Myocyte (in vitro differentiated cells): ENCODE measurements around the gene OST4. TPM values are rescaled to one million over a fixed set of nuclear protein-coding genes. Genes with fewer than 3 reads are reported as not detected.

Experiments used
- DNase-seq: peaks from one replicate; pipeline ENCODE4 v3.0.0-alpha.2; 2012; ENCODE audit warnings: low read depth
- total RNA-seq: library from RNA; depleted of rRNA; stranded (reverse); fragments of >200 nt; gene quantifications from 2 replicates; pipeline ENCODE4 v1.2.3, GENCODE V29; 2014

OST4 gene
- total RNA-seq, 1 donor from 2014 or later: 316 TPM

- DNase-seq: peak; percentile 91
Measured at GRCh38 chr2:27027211-27027651, 44.2 kb downstream of the OST4 start.

- DNase-seq: peak; percentile 81
Measured at GRCh38 chr2:27025861-27026851, 45.3 kb downstream of the OST4 start.

- DNase-seq: no peak
Measured at GRCh38 chr2:27025281-27025800, 46.1 kb downstream of the OST4 start.

- DNase-seq: no peak
Measured at GRCh38 chr2:27024812-27025211, 46.6 kb downstream of the OST4 start.

- DNase-seq: no peak
Measured at GRCh38 chr2:27024188-27024587, 47.3 kb downstream of the OST4 start.

- no peak for DNase-seq
Measured at GRCh38 chr2:27023740-27024139, 47.7 kb downstream of the OST4 start.

- DNase-seq: peak; percentile 94
Measured at GRCh38 chr2:27021253-27022049, 50.0 kb downstream of the OST4 start.

Other genes with a start within 250 kb of the OST4 start
- gene DPYSL5, start 223.5 kb downstream of the OST4 start, total RNA-seq: 1.5 and 3.8 TPM in 2 replicates
- gene MAPRE3, start 101.0 kb downstream of the OST4 start, total RNA-seq: 59.8 and 68.3 TPM in 2 replicates
- 78.4 and 103 TPM in 2 replicates for gene TMEM214, start 38.7 kb downstream of the OST4 start, total RNA-seq
- 17.8 and 25.9 TPM in 2 replicates for gene AGBL5, start 20.0 kb downstream of the OST4 start, total RNA-seq
- 4.3 and 6.8 TPM in 2 replicates for gene EMILIN1, start 7.0 kb upstream of the OST4 start, total RNA-seq
- 0.21 and 0.24 TPM in 2 replicates for gene KHK, start 15.1 kb upstream of the OST4 start, total RNA-seq
- gene CGREF1, start 47.5 kb upstream of the OST4 start, total RNA-seq: 0.27 and 0.62 TPM in 2 replicates
- not detected in 2 replicates for gene ABHD1, start 52.2 kb upstream of the OST4 start, total RNA-seq
- 80.0 and 90.0 TPM in 2 replicates for gene PREB, start 63.0 kb upstream of the OST4 start, total RNA-seq
- not detected in 2 replicates for gene PRR30, start 67.8 kb upstream of the OST4 start, total RNA-seq
- not detected in 2 replicates for gene TCF23, start 77.3 kb upstream of the OST4 start, total RNA-seq
- 188 and 203 TPM in 2 replicates for gene ATRAID, start 140.4 kb upstream of the OST4 start, total RNA-seq
- 31.2 and 36.2 TPM in 2 replicates for gene SLC5A6, start 140.6 kb upstream of the OST4 start, total RNA-seq
- gene CAD, start 145.7 kb upstream of the OST4 start, total RNA-seq: 22.8 and 24.9 TPM in 2 replicates
- gene SLC30A3, start 191.4 kb upstream of the OST4 start, total RNA-seq: 0.03 TPM in 1 of 2 replicates, not detected in the other
- gene DNAJC5G, start 203.8 kb upstream of the OST4 start, total RNA-seq: not detected in 2 replicates
- 74.0 and 105 TPM in 2 replicates for gene TRIM54, start 210.8 kb upstream of the OST4 start, total RNA-seq
- gene UCN, start 236.8 kb upstream of the OST4 start, total RNA-seq: 2.4 and 6.6 TPM in 2 replicates